Effector memory CD8-positive, alpha-beta T cell (primary cell): ENCODE results near the gene RPTOR.

Source experiments
- ATAC-seq: fragments of 150-1000 bp; cut with Tn5 transposase; replicated peaks from 2 replicates; pipeline ENCODE4 v1.10.0; 2021; ENCODE audit warnings: mild to moderate bottlenecking, moderate library complexity
- DNase-seq, 3 experiments: peaks; one replicate each; pipeline ENCODE4 v3.0.0; 2021
- H3K27ac Mint-ChIP-seq, 2 donors: one replicate each; pipeline ENCODE4 v1.8.0; 2022; ENCODE audit warnings: mild to moderate bottlenecking in 2 of 2, mixed read lengths in 2 of 2, moderate library complexity in 2 of 2
- H3K27me3 Mint-ChIP-seq, 2 donors: one replicate each; pipeline ENCODE4 v1.8.0; 2022; ENCODE audit warnings: mixed read lengths in 2 of 2
- H3K36me3 Mint-ChIP-seq: one replicate; pipeline ENCODE4 v1.8.0; 2022; ENCODE audit warnings: mild to moderate bottlenecking, moderate library complexity, mixed read lengths; ENCODE audit not compliant: insufficient read depth
- H3K4me1 Mint-ChIP-seq, 2 donors: one replicate each; pipeline ENCODE4 v1.8.0; 2022; ENCODE audit warnings: low read depth in 2 of 2, mixed read lengths in 2 of 2
- H3K4me3 Mint-ChIP-seq, 2 donors: one replicate each; pipeline ENCODE4 v1.8.0; 2022; ENCODE audit warnings: mild to moderate bottlenecking in 2 of 2, mixed read lengths in 2 of 2, moderate library complexity in 2 of 2
- H3K9me3 Mint-ChIP-seq, 2 donors: one replicate each; pipeline ENCODE4 v1.8.0; 2022; ENCODE audit warnings: mixed read lengths in 2 of 2

RPTOR gene

DNA sequence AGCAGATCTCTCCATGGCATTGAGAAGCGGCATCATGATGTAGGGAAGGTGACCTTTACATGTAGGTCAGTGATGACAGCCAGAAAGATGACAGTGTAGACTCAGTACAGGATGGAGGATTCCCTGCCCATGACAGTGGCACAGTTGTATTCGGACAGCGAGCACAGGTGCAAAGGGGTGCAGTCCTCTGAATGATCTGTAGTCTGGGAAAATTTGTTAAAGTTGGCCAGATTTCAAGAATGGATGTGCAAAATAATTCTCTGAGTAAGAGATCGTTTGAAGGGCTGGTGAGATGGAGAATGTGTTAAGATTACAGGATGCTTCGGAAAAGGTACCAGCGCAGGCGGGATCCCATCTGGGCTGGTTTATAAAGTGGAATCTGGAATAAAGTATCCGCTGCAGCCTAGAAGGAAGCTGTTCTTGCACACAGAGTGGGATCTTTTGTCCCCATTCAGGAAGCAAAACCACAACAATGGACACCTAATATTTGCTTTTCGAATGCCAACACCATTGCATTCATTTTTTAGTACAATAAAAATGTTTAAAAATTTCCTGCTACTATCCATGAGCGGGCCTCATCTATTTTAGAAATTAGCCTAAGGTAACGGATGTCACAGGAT, 101.2 kb downstream of the RPTOR start:
- H3K27me3 Mint-ChIP-seq = no peaks in the 10 kb centered on the region
- H3K27ac Mint-ChIP-seq = no peak overlapping the region
- DNase-seq = no peak
- H3K4me1 Mint-ChIP-seq = peaks cover 29 to 31% of the 10 kb centered on the region in 2 donors
- ATAC-seq = no peak
- no peaks in the 10 kb centered on the region for H3K9me3 Mint-ChIP-seq
- no peak overlapping the region for H3K4me3 Mint-ChIP-seq
- H3K36me3 Mint-ChIP-seq = no peaks in the 10 kb centered on the region

DNA sequence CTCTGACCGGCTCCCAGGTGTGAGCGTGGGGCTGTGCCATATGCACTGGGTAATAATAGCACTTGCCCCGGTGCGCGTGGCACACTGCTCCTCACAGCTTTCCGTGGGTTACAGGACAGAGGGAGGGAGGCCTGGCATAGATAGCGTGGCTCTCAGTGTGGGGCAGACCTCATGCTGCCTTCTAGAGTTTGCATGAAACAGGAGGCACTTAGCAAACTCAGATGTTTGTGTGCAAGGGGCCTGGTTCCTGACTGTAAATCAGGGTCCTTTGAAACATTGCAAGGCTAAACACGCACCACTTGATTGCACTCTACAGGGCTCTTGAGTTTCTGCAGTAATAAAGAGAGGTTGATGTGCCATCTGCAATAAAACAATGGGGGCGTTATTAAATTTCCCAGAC, 101.7 kb downstream of the RPTOR start:
- Mint-ChIP-seq H3K36me3 (no peaks in the 10 kb centered on the region), H3K27ac (no peak overlapping the region), H3K4me3 (no peak overlapping the region), H3K27me3 (no peaks in the 10 kb centered on the region), H3K4me1 (peaks cover 32% of the 10 kb centered on the region in 2 donors), H3K9me3 (no peaks in the 10 kb centered on the region)
- no peak for DNase-seq
- no peak for ATAC-seq

DNA sequence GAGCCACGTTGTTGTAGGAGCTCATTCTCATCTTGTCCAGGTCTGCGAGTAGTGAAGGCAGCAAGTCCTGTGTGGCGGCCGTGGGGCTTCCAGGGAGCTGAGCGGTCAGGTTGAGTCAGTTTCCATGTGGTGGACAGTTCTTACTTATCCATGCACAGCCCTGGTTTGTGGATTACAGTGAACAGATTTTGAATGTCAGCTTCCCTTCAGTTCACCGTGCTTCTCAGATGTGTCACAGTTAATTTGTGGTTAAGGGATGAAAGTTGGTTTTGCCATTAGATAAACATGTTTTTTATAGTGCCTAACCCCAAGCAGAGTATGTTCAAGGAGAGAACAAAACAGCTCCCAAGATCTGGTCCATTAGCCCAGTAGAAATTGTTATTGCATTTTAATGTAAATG, 103.1 kb downstream of the RPTOR start:
- Mint-ChIP-seq H3K4me1 (peaks cover 38 to 39% of the 10 kb centered on the region in 2 donors), H3K9me3 (no peaks in the 10 kb centered on the region), H3K27ac (no peak overlapping the region), H3K36me3 (no peaks in the 10 kb centered on the region), H3K27me3 (no peaks in the 10 kb centered on the region), H3K4me3 (no peak overlapping the region)
- DNase-seq (no peak), ATAC-seq (no peak)

DNA sequence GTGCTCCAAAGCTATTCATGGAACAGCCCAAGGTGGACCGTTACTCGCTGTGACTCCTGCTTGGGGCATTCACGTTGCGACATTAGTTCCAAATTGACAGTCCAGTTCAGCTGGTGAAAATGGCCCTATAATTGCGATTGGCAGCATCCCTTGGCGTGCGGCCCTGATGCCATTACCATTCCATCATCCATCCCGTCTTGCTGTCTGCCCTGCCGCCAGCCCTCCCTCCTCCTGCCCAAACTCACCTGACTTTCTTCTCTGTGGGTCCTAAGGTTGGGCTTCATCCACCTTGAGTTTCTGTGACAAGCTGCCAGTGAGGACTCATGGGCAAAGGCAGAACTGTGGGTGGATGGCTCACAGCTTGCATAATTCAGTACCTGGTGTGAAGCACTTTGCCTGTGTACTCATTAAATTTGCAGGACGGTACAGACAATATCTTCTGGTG, 104.6 kb downstream of the RPTOR start:
- ATAC-seq (no peak), DNase-seq (no peak)
- peaks cover 43 to 44% of the 10 kb centered on the region in 2 donors for H3K4me1 Mint-ChIP-seq
- H3K27me3 Mint-ChIP-seq = no peaks in the 10 kb centered on the region
- H3K36me3 Mint-ChIP-seq = no peaks in the 10 kb centered on the region
- no peaks in the 10 kb centered on the region for H3K9me3 Mint-ChIP-seq
- peak overlapping the region in 1 of 2 donors; percentile 76 for H3K27ac Mint-ChIP-seq
- H3K4me3 Mint-ChIP-seq = peak overlapping the region; percentile 55 to 68

DNA sequence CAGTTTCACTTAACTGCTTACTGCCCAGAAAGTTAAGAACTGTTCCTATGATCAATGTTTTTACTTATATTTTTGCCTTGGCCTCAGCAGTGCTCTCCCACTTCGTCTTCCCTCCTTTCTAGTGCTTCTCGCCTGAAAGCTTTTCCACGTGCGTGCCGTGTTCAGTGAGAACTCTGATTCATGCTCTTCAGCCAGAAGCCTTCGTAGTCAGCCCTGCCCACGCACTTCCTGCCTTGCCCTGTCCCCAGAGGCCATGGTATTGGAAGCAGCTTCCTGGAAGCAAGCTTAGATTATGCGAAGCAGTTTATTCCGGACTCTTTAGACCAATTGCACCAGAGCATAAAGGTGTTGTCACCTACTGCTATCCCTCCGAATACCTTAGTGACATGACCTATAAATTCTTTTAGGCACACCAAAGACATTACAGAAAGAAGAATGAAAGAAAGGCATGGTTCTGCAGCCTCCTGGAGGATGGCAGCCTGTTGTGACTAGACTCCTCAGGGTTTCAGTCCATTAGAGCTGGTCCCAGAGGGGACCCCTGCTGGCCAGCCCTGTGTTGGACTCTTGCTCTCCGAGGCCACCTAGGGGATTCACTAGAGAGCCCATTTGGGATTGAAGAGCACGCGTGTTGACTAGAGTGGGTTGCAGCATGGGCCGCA, 105.2 kb downstream of the RPTOR start:
- peaks cover 40 to 44% of the 10 kb centered on the region in 2 donors for H3K4me1 Mint-ChIP-seq
- H3K4me3 Mint-ChIP-seq = peak overlapping the region; percentile 55 to 68
- peak; percentile 72 for ATAC-seq
- H3K27me3 Mint-ChIP-seq = no peaks in the 10 kb centered on the region
- peak in 1 of 3 experiments; percentile 4 for DNase-seq
- H3K27ac Mint-ChIP-seq = peak overlapping the region; percentile 12 to 76
- H3K36me3 Mint-ChIP-seq = no peaks in the 10 kb centered on the region
- no peaks in the 10 kb centered on the region for H3K9me3 Mint-ChIP-seq

DNA sequence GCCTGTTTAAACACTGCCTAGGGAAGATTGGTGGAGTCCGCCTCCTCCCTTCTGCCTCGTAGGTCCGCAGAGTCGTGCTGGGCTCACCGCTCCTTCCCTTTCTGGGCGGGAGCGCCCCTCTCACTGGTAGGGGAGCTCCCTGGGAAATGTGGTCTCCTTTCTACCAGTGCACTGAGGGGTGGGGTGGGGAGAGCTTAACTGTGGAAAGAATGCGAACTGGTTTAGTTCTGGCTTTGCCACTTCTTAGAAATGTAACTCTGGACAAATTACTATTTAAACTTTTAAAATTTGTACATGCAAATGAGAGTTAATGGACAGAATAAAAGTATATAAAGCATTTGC, 105.7 kb downstream of the RPTOR start:
- H3K36me3 Mint-ChIP-seq = no peaks in the 10 kb centered on the region
- H3K27me3 Mint-ChIP-seq = no peaks in the 10 kb centered on the region
- ATAC-seq (no peak), DNase-seq (no peak)
- no peaks in the 10 kb centered on the region for H3K9me3 Mint-ChIP-seq
- H3K27ac Mint-ChIP-seq = no peak overlapping the region
- peaks cover 38 to 44% of the 10 kb centered on the region in 2 donors for H3K4me1 Mint-ChIP-seq
- no peak overlapping the region for H3K4me3 Mint-ChIP-seq

DNA sequence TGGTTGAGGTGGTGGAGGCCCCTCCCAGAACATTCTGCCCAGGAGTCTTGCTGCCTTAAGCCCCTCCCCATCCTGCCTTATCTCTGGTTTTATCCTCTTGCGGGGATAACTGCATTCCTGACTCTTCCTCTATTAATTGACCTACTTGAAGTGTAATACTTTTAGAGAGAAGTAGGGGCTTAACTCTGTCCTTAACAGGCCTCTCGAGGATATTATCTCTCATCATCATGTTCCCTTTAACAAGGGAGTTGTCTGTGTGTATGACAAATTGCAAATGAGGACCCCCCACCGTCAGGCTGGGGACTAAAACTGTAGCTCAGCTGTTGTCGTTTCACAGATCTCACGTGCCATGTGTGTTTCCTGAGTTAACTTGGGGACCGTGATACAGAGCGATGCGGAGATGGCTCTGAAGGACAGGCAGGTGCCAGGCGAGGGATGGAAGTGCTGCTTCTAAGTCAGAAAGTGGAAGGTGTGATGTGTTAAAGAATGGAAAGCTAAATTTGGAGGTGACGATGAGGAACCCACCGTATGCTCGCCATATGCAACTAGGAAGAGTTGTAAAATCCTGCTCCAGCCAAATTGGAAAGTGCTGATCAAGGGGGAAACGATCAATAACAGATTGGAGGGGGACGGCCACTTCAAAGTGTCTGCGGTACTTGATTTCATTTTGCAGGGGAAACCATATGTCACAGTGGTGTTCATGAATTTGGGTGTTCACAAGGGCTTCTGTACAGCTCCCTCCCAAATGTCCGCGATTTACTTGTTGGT, 106.3 kb downstream of the RPTOR start:
- ATAC-seq = no peak
- Mint-ChIP-seq H3K27ac (no peak overlapping the region), H3K9me3 (no peaks in the 10 kb centered on the region), H3K36me3 (no peaks in the 10 kb centered on the region), H3K4me3 (no peak overlapping the region), H3K27me3 (no peaks in the 10 kb centered on the region), H3K4me1 (peaks cover 34 to 43% of the 10 kb centered on the region in 2 donors)
- DNase-seq = no peak

DNA sequence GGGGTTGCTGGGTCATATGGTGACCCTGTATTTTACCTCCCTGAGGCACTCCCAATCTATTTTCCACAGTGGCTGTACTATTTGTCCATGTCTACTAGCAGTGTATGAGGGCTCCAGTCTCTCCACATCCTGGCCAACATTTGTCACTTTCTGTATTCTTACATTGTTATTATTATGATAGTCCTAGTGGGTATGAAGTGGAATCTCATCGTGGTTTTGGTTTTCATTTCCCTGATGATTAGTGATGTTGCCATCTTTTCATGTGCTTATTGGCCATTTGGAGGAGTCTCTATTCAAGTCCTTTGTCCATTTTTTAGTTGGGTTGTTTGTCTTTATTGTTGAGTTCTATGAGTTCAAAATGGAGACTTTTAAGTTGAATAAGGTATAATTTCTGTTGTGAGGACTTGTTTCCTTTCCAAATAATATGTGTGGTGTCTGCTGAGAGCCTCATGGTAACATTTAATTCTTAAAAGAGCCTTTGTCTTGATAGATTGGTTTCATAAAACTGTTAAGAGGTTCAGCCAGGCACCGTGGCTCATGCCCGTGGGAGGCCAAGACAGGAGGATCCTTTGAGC, 108.2 kb downstream of the RPTOR start:
- H3K27me3 Mint-ChIP-seq = no peaks in the 10 kb centered on the region
- H3K27ac Mint-ChIP-seq = peak overlapping the region; percentile 3 to 53
- H3K36me3 Mint-ChIP-seq = no peaks in the 10 kb centered on the region
- no peaks in the 10 kb centered on the region for H3K9me3 Mint-ChIP-seq
- H3K4me3 Mint-ChIP-seq = no peak overlapping the region
- peaks cover 37 to 39% of the 10 kb centered on the region in 2 donors for H3K4me1 Mint-ChIP-seq
- DNase-seq (no peak), ATAC-seq (no peak)

DNA sequence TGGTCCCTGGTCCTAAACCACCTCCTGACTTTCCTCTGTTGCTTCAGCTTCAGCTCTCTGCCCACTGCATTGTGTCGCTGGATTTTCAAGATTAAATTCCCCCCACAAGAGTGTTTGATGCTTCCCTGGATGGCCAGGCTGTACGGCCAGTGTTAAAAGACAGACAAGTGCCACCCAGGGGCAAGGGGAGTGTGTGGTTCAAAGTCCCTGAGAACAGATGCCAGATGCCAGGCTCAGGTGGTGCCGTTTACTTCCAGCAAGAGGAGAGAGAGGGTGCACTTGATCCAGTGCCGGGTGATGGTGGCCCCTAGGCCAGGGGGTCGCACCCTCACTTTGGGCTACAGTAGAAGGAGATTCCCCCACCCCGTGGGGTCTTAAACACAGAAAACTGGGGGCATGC, 109.2 kb downstream of the RPTOR start:
- Mint-ChIP-seq H3K36me3 (no peaks in the 10 kb centered on the region), H3K9me3 (no peaks in the 10 kb centered on the region), H3K4me1 (peaks cover 32 to 38% of the 10 kb centered on the region in 2 donors), H3K4me3 (no peak overlapping the region), H3K27me3 (no peaks in the 10 kb centered on the region), H3K27ac (peak overlapping the region in 1 of 2 donors; percentile 77)
- DNase-seq (no peak), ATAC-seq (no peak)

DNA sequence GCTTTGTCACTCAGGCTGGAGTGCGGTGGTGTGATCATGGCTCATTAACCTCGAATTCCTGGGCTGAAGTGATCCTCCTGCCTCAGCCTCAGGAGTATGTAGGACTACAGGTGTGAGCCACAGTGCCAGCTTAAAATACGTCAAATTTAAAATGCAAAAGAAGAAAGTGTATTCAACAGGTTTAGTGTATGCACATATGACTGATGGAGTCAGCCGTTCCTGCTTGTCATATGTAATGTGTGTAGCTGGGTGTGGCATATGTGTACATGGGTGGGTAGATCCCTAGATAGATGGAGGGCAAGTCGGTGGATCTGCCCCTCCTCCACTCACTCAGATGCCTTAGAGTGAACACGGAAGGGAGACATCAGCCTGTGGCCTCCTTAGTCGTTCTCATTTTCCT, 111.0 kb downstream of the RPTOR start:
- Mint-ChIP-seq H3K27me3 (no peaks in the 10 kb centered on the region), H3K9me3 (no peaks in the 10 kb centered on the region), H3K36me3 (no peaks in the 10 kb centered on the region), H3K4me1 (peaks cover 22 to 30% of the 10 kb centered on the region in 2 donors), H3K4me3 (no peak overlapping the region), H3K27ac (no peak overlapping the region)
- no peak for ATAC-seq
- no peak for DNase-seq

DNA sequence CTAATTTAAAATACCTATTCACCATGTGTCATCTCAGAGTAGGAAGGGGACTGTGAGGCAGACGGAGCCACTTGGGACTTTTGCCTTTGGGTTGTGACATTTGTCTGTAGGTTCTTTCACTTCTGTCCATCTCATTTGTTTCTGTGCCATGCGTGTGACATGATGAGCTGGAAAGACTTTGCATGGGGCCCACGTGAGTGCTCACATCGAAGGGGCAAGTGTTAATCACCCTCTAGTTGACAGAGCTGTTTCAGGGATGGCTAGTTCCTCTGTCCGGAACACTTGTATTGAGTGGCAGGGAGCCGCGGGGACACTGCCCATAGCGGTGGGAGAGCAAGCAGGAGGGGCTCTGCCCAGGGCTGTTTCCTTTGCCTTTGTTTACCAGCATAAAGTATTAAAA, 112.0 kb downstream of the RPTOR start:
- Mint-ChIP-seq H3K4me3 (no peak overlapping the region), H3K9me3 (no peaks in the 10 kb centered on the region), H3K27ac (peak overlapping the region in 1 of 2 donors; percentile 41), H3K36me3 (no peaks in the 10 kb centered on the region), H3K27me3 (no peaks in the 10 kb centered on the region), H3K4me1 (peaks cover 24 to 31% of the 10 kb centered on the region in 2 donors)
- DNase-seq (no peak), ATAC-seq (no peak)

DNA sequence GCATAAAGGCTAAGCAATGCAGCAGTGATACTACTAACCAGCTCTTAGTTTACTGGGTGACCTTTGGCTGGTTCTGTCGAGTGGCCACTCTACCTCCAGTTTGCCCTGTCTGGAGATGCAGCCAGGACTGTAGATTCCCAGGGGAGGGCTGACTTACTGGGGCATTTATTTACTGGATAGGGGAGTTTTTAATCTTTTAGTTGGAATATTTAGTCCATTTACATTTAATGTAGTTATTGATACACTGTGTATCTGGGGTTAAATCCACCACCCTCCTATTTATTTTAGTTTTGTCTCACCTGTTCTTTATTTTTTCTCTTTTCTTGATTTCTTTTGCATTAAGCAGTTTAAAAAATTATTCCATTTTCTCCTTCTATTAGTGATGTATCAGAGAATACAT, 112.9 kb downstream of the RPTOR start:
- Mint-ChIP-seq H3K36me3 (no peaks in the 10 kb centered on the region), H3K4me3 (no peak overlapping the region), H3K9me3 (no peaks in the 10 kb centered on the region), H3K27ac (no peak overlapping the region), H3K27me3 (no peaks in the 10 kb centered on the region), H3K4me1 (peaks cover 21 to 26% of the 10 kb centered on the region in 2 donors)
- ATAC-seq = no peak
- DNase-seq = no peak

DNA sequence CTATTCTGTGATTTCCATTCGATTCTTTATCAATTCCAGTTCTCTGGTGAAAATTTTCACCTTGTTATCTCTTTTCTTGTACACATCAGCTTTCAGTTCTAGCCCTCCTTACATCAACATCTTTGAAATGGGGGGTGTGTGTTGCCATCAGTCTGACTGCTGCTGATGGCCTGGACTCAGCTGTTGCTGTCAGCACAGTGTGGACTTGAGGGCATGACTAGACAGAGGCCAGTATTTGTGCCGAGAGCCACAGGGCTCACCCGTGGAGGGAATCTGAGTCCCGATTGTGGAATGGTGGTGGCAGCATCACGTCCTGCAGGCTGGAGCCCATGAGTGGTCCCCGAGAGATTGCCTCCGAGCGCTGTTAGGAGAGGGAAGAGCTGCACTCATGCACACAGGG, 114.2 kb downstream of the RPTOR start:
- H3K27me3 Mint-ChIP-seq = no peaks in the 10 kb centered on the region
- H3K36me3 Mint-ChIP-seq = no peaks in the 10 kb centered on the region
- H3K4me1 Mint-ChIP-seq = peaks cover 23 to 25% of the 10 kb centered on the region in 2 donors
- H3K27ac Mint-ChIP-seq = no peak overlapping the region
- no peaks in the 10 kb centered on the region for H3K9me3 Mint-ChIP-seq
- no peak for ATAC-seq
- H3K4me3 Mint-ChIP-seq = no peak overlapping the region
- DNase-seq = no peak
